Smooth muscle cell (in vitro differentiated cells): ENCODE data around the gene TEFM. TPM values are rescaled to one million over a fixed set of nuclear protein-coding genes. Genes with fewer than 3 reads are reported as not detected.

Experiments
- DNase-seq: peaks from one replicate; lab custom pipeline; 2025; ENCODE audit not compliant: unreplicated experiment; lab: John Stamatoyannopoulos, UW
- H2AFZ ChIP-seq: fragments of 200-600 bp; sonication (generic); 2 replicates; pipeline ENCODE4 v1.6.0; 2016; ENCODE audit warnings: antibody characterized with exemption, low read depth, mild to moderate bottlenecking
- H3F3A ChIP-seq: fragments of 200-600 bp; sonication (generic); 2 replicates; pipeline ENCODE4 v1.6.0; 2017; ENCODE audit warnings: antibody characterized with exemption, low read depth
- H3K27ac ChIP-seq: fragments of 200-600 bp; sonication (generic); 2 replicates; pipeline ENCODE4 v1.5.1; 2016; ENCODE audit warnings: low read depth, mild to moderate bottlenecking
- H3K27me3 ChIP-seq: fragments of 200-600 bp; sonication (generic); 2 replicates; pipeline ENCODE4 v1.6.1; 2016; ENCODE audit warnings: low read depth, mild to moderate bottlenecking
- H3K36me3 ChIP-seq: fragments of 200-600 bp; sonication (generic); 2 replicates; pipeline ENCODE4 v1.5.1; 2016; ENCODE audit warnings: low read depth
- H3K4me1 ChIP-seq: fragments of 200-600 bp; sonication (generic); 2 replicates; pipeline ENCODE4 v1.5.1; 2016; ENCODE audit warnings: low read depth
- H3K4me2 ChIP-seq: fragments of 200-600 bp; sonication (generic); 2 replicates; pipeline ENCODE4 v1.6.0; 2016; ENCODE audit warnings: mild to moderate bottlenecking
- H3K4me3 ChIP-seq: fragments of 200-600 bp; sonication (generic); 2 replicates; pipeline ENCODE4 v1.5.1; 2016; ENCODE audit warnings: mild to moderate bottlenecking
- H3K79me2 ChIP-seq: fragments of 200-600 bp; sonication (generic); 2 replicates; pipeline ENCODE4 v1.6.0; 2016; ENCODE audit warnings: low read depth, mild to moderate bottlenecking
- H3K9ac ChIP-seq: fragments of 200-600 bp; sonication (generic); 2 replicates; pipeline ENCODE4 v1.6.0; 2016; ENCODE audit warnings: low read depth
- H3K9me3 ChIP-seq: fragments of 200-600 bp; sonication (generic); replicated peaks from 2 replicates; pipeline ENCODE4 v1.5.1; 2016; ENCODE audit warnings: low read depth
- H4K20me1 ChIP-seq: fragments of 200-600 bp; sonication (generic); 2 replicates; pipeline ENCODE4 v1.6.0; 2016; ENCODE audit warnings: low read depth
- CTCF ChIP-seq: fragments of 200-600 bp; sonication (generic); IDR thresholded peaks from 2 replicates; pipeline ENCODE4 v1.5.1; 2017; ENCODE audit warnings: borderline replicate concordance, mild to moderate bottlenecking, antibody characterized with exemption; ENCODE audit not compliant: insufficient read depth, poor library complexity, severe bottlenecking
- WGBS: methylation state at CpG from one replicate; pipeline ENCODE4 v1.1.7; 2016; ENCODE audit warnings: low lambda C conversion rate; 5-methylcytosine and 5-hydroxymethylcytosine counted together
- polyA plus RNA-seq: library from polyadenylated mRNA; unstranded; fragments of >200 nt; fragmentation: Nextera tagmentation; extraction: Ambion mirVana; gene quantifications from 2 replicates; pipeline ENCODE4 v1.2.1, GENCODE V29; 2016
- total RNA-seq: library from RNA; depleted of rRNA; stranded (reverse); fragments of >200 nt; gene quantifications from 2 replicates; pipeline ENCODE4 v1.2.3, GENCODE V29; 2014

The TEFM gene
- total and polyA plus RNA-seq, 2 experiments from 2014 or later, result 4.9 to 6.1 TPM

- no peaks in the 10 kb centered on the region for H3K27me3 ChIP-seq
- no peak overlapping the region for H3K4me2 ChIP-seq
- H4K20me1 ChIP-seq, result no peaks in the 10 kb centered on the region
- no peaks in the 10 kb centered on the region for H3K4me1 ChIP-seq
- no peak for TF ChIP-seq CTCF
- H3K4me3 ChIP-seq, result no peak overlapping the region
- no peak overlapping the region for H3K9ac ChIP-seq
- H2AFZ ChIP-seq, result no peak overlapping the region
- H3K79me2 ChIP-seq, result no peaks in the 10 kb centered on the region
- no peak for DNase-seq
- H3K36me3 ChIP-seq, result no peaks in the 10 kb centered on the region
- H3K9me3 ChIP-seq, result no peaks in the 10 kb centered on the region
- no peak overlapping the region for H3K27ac ChIP-seq
- H3F3A ChIP-seq, result no peaks in the 10 kb centered on the region
- WGBS, result 89% methylated on average over 9 of the region's 9 CpGs
Observed at GRCh38 chr17:30950669-30951399, 44.8 kb upstream of the TEFM start.

GRCh38 chr17:30950189-30950588 is 44.2 kb upstream of the TEFM start:
- Histone ChIP-seq H3K9ac (no peak overlapping the region), H3K4me2 (no peak overlapping the region), H3K27me3 (no peaks in the 10 kb centered on the region), H3K79me2 (no peaks in the 10 kb centered on the region), H3K27ac (no peak overlapping the region), H4K20me1 (no peaks in the 10 kb centered on the region), H3F3A (no peaks in the 10 kb centered on the region), H3K4me1 (no peaks in the 10 kb centered on the region), H3K36me3 (no peaks in the 10 kb centered on the region), H3K9me3 (no peaks in the 10 kb centered on the region), H3K4me3 (no peak overlapping the region), H2AFZ (no peak overlapping the region)
- 94% methylated on average over 5 of the region's 5 CpGs for WGBS
- TF ChIP-seq CTCF, result no peak
- DNase-seq, result no peak

- H3K4me1 ChIP-seq, result no peaks in the 10 kb centered on the region
- no peak overlapping the region for H3K4me3 ChIP-seq
- no peaks in the 10 kb centered on the region for H3K9me3 ChIP-seq
- H3F3A ChIP-seq, result no peaks in the 10 kb centered on the region
- no peak overlapping the region for H2AFZ ChIP-seq
- no peaks in the 10 kb centered on the region for H4K20me1 ChIP-seq
- no peak for TF ChIP-seq CTCF
- H3K79me2 ChIP-seq, result no peaks in the 10 kb centered on the region
- H3K4me2 ChIP-seq, result no peak overlapping the region
- H3K27me3 ChIP-seq, result no peaks in the 10 kb centered on the region
- H3K27ac ChIP-seq, result no peak overlapping the region
- H3K9ac ChIP-seq, result no peak overlapping the region
- no peak for DNase-seq
- 96% methylated on average over 5 of the region's 5 CpGs for WGBS
- no peaks in the 10 kb centered on the region for H3K36me3 ChIP-seq
Observed at GRCh38 chr17:30947796-30948195, 41.8 kb upstream of the TEFM start.

GRCh38 chr17:30942308-30943079 is 36.5 kb upstream of the TEFM start:
- H2AFZ ChIP-seq, result no peak overlapping the region
- DNase-seq, result no peak
- 68% methylated on average over 4 of the region's 4 CpGs for WGBS

More at GRCh38 chr17:30942308-30943079, 36.5 kb upstream of the TEFM start:
- no peaks in the 10 kb centered on the region for H3K79me2 ChIP-seq
- H3K36me3 ChIP-seq, result no peaks in the 10 kb centered on the region
- peak; percentile 5 for TF ChIP-seq CTCF
- H3K9me3 ChIP-seq, result no peaks in the 10 kb centered on the region
- no peaks in the 10 kb centered on the region for H3K4me1 ChIP-seq
- H3K9ac ChIP-seq, result no peak overlapping the region
- no peak overlapping the region for H3K4me3 ChIP-seq
- H3F3A ChIP-seq, result no peaks in the 10 kb centered on the region
- no peaks in the 10 kb centered on the region for H4K20me1 ChIP-seq
- no peak overlapping the region for H3K4me2 ChIP-seq
- no peaks in the 10 kb centered on the region for H3K27me3 ChIP-seq
- H3K27ac ChIP-seq, result no peak overlapping the region
